CD14-positive monocyte (primary cell): ENCODE measurements around the gene CADM2. TPM values are rescaled to one million over a fixed set of nuclear protein-coding genes. Genes with fewer than 3 reads are reported as not detected.

ENCODE experiments used
- DNase-seq, 3 donors: peaks; one replicate each; pipeline ENCODE4 v3.0.0-alpha.2; 2011 to 2022
- H2AFZ ChIP-seq: 2 replicates; pipeline ENCODE4 v1.6.0; 2012; ENCODE audit warnings: mild to moderate bottlenecking, low read depth, low read length, inconsistent platforms; ENCODE audit not compliant: insufficient read depth, poor library complexity, severe bottlenecking
- H3K27ac ChIP-seq, 2 donors: 1 replicate in 1 of 2; 2 replicates in 1 of 2; pipeline ENCODE4 v1.5.1; 2012 to 2013; ENCODE audit warnings: low read length in 2 of 2, control low read depth in 1 of 2, inconsistent platforms in 1 of 2, low read depth in 1 of 2, mild to moderate bottlenecking in 1 of 2
- H3K27me3 ChIP-seq, 2 donors: one replicate each; pipeline versions ENCODE4 v1.6.0 to v1.6.1; 2011 to 2013; ENCODE audit warnings: low read length in 2 of 2; ENCODE audit not compliant: control insufficient read depth in 2 of 2, insufficient read depth in 2 of 2
- H3K36me3 ChIP-seq, 2 donors: replicated peaks in 1 of 2; 1 replicate in 1 of 2; 2 replicates in 1 of 2; pipeline versions ENCODE4 v1.5.1 to v1.6.1; 2012 to 2013; ENCODE audit warnings: low read length in 2 of 2, control low read depth in 1 of 2, inconsistent platforms in 1 of 2, mild to moderate bottlenecking in 1 of 2; ENCODE audit not compliant: insufficient read depth in 2 of 2, control insufficient read depth in 1 of 2
- H3K4me1 ChIP-seq, 2 donors: 1 replicate in 1 of 2; 2 replicates in 1 of 2; pipeline versions ENCODE4 v1.5.1 to v1.6.1; 2012 to 2013; ENCODE audit warnings: low read length in 2 of 2, control low read depth in 1 of 2, inconsistent platforms in 1 of 2, mild to moderate bottlenecking in 1 of 2, moderate library complexity in 1 of 2; ENCODE audit not compliant: insufficient read depth in 2 of 2, control insufficient read depth in 1 of 2
- H3K4me2 ChIP-seq: replicated peaks from 2 replicates; pipeline ENCODE3; 2012; ENCODE audit warnings: low read length, moderate library complexity, mild to moderate bottlenecking; ENCODE audit not compliant: poor library complexity, severe bottlenecking; ENCODE audit errors: extremely low read depth
- H3K4me3 ChIP-seq, 3 experiments: fragments of 200-600 bp in 1 of 3; sonication (generic) in 1 of 3; replicated peaks in 1 of 3; 1 replicate in 2 of 3; 2 replicates in 1 of 3; pipeline ENCODE4 v1.5.1; 2011 to 2013; ENCODE audit warnings: low read length in 3 of 3, mild to moderate bottlenecking in 3 of 3, control low read depth in 2 of 3, low read depth in 2 of 3, inconsistent platforms in 1 of 3, moderate library complexity in 1 of 3
- H3K79me2 ChIP-seq: 2 replicates; pipeline ENCODE4 v1.6.0; 2012; ENCODE audit warnings: mild to moderate bottlenecking, control low read depth, inconsistent platforms, low read length, moderate library complexity; ENCODE audit not compliant: insufficient read depth
- H3K9ac ChIP-seq: 2 replicates; pipeline ENCODE4 v1.6.0; 2017; ENCODE audit warnings: low read length, mild to moderate bottlenecking; ENCODE audit not compliant: insufficient read depth, poor library complexity, severe bottlenecking
- H3K9me3 ChIP-seq, 2 donors: replicated peaks in 1 of 2; 1 replicate in 1 of 2; 2 replicates in 1 of 2; pipeline versions ENCODE4 v1.5.1 to v1.6.1; 2012 to 2013; ENCODE audit warnings: low read length in 2 of 2, control low read depth in 1 of 2; ENCODE audit not compliant: control insufficient read depth in 1 of 2, insufficient read depth in 1 of 2
- H4K20me1 ChIP-seq: 2 replicates; pipeline ENCODE4 v1.6.0; 2012; ENCODE audit warnings: mild to moderate bottlenecking, low read length, control low read depth, moderate library complexity; ENCODE audit not compliant: insufficient read depth
- H3K27ac Mint-ChIP-seq, 7 donors: one replicate each; pipeline ENCODE4 v1.8.0; 2020; ENCODE audit warnings: mild to moderate bottlenecking in 7 of 7, mixed read lengths in 7 of 7, moderate library complexity in 6 of 7, inconsistent platforms in 2 of 7
- H3K27me3 Mint-ChIP-seq, 3 donors: one replicate each; pipeline ENCODE4 v1.8.0; 2021 to 2022; ENCODE audit warnings: low read depth in 3 of 3, mild to moderate bottlenecking in 3 of 3, mixed read lengths in 3 of 3, moderate library complexity in 3 of 3, inconsistent platforms in 1 of 3
- H3K36me3 Mint-ChIP-seq, 2 donors: one replicate each; pipeline ENCODE4 v1.8.0; 2020; ENCODE audit warnings: mixed read lengths in 2 of 2, inconsistent platforms in 1 of 2, mild to moderate bottlenecking in 1 of 2
- H3K4me1 Mint-ChIP-seq: one replicate; pipeline ENCODE4 v1.8.0; 2020; ENCODE audit warnings: mild to moderate bottlenecking, mixed read lengths
- H3K4me3 Mint-ChIP-seq, 2 donors: one replicate each; pipeline ENCODE4 v1.8.0; 2020; ENCODE audit warnings: mild to moderate bottlenecking in 2 of 2, mixed read lengths in 2 of 2, moderate library complexity in 1 of 2
- H3K9me3 Mint-ChIP-seq, 7 donors: one replicate each; pipeline ENCODE4 v1.8.0; 2020 to 2022; ENCODE audit warnings: mixed read lengths in 7 of 7, mild to moderate bottlenecking in 6 of 7, moderate library complexity in 6 of 7, inconsistent platforms in 2 of 7
- WGBS: methylation state at CpG from one replicate; pipeline ENCODE4 v1.1.5; 2013; ENCODE audit warnings: missing lambda C conversion rate; ENCODE audit not compliant: insufficient coverage; 5-methylcytosine and 5-hydroxymethylcytosine counted together
- intact Hi-C, 2 donors: fragments of 100-400 bp; cut with micrococcal nuclease; formaldehyde crosslinking; loops; one replicate each; pipeline versions ENCODE4 v1.15.0 to v1.15.1; 2023
- polyA plus RNA-seq, 3 donors: library from polyadenylated mRNA; depleted of rRNA in 1 of 3; unstranded in 2 of 3; stranded (reverse) in 1 of 3; fragments of 300-500 nt in 2 of 3; fragments of >200 nt in 1 of 3; fragmentation: Illumina TruSeq in 2 of 3; gene quantifications; 1 replicate in 2 of 3; 2 replicates in 1 of 3; pipeline ENCODE4 v1.2.3, GENCODE V29; 2012 to 2021
- TF ChIP-seq, protein P1 (sequence below): fragments of 200-600 bp; IDR thresholded peaks from one replicate; pipeline ENCODE4 v1.8.0; 2022; ENCODE audit warnings: antibody characterized with exemption, mild to moderate bottlenecking

Gene CADM2
- polyA plus RNA-seq, 3 donors: not detected

DNA sequence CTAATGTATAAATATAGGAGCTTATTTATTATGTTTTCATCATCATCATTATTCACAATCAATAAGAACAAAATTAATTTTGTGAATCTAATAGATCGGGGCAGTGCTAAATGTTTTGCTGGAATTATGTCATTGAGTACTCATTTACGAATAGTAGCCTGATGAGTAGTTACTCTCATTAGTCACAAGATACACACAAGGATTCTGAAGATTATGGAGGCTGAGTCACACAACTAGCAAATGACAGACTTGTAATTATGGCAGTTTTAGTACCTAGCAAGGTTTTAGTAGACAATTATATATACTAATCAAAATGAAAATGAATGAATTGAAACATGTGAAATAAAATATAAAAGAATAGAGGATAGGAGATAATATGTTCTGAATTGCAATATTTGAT, 954.2 kb downstream of the CADM2 start:
- no peaks in the 10 kb centered on the region for H4K20me1 ChIP-seq
- no peaks in the 10 kb centered on the region for H3K4me1 Mint-ChIP-seq
- H3K4me3 Mint-ChIP-seq: no peak overlapping the region
- H3K79me2 ChIP-seq: no peaks in the 10 kb centered on the region
- H3K36me3 ChIP-seq: no peaks in the 10 kb centered on the region
- no CpG with 5 or more reads among the region's 2 CpGs for WGBS
- H3K4me3 ChIP-seq: no peak overlapping the region
- H3K4me1 ChIP-seq: no peaks in the 10 kb centered on the region
- H3K9me3 Mint-ChIP-seq: peaks cover 0 to 7% (median 0%) of the 10 kb centered on the region in 7 donors
- H3K27me3 Mint-ChIP-seq: no peaks in the 10 kb centered on the region
- no peaks in the 10 kb centered on the region for H3K36me3 Mint-ChIP-seq
- no peak overlapping the region for H3K27ac ChIP-seq
- H3K4me2 ChIP-seq: no peak overlapping the region
- DNase-seq: no peak
- TF ChIP-seq, protein P1, sequence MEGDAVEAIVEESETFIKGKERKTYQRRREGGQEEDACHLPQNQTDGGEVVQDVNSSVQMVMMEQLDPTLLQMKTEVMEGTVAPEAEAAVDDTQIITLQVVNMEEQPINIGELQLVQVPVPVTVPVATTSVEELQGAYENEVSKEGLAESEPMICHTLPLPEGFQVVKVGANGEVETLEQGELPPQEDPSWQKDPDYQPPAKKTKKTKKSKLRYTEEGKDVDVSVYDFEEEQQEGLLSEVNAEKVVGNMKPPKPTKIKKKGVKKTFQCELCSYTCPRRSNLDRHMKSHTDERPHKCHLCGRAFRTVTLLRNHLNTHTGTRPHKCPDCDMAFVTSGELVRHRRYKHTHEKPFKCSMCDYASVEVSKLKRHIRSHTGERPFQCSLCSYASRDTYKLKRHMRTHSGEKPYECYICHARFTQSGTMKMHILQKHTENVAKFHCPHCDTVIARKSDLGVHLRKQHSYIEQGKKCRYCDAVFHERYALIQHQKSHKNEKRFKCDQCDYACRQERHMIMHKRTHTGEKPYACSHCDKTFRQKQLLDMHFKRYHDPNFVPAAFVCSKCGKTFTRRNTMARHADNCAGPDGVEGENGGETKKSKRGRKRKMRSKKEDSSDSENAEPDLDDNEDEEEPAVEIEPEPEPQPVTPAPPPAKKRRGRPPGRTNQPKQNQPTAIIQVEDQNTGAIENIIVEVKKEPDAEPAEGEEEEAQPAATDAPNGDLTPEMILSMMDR: no peak
- H3K27ac Mint-ChIP-seq: no peak overlapping the region
- H3K9me3 ChIP-seq: no peaks in the 10 kb centered on the region
- no peak overlapping the region for H2AFZ ChIP-seq
- intact Hi-C loops: no loop called here
- no peak overlapping the region for H3K9ac ChIP-seq
- no peaks in the 10 kb centered on the region for H3K27me3 ChIP-seq

DNA sequence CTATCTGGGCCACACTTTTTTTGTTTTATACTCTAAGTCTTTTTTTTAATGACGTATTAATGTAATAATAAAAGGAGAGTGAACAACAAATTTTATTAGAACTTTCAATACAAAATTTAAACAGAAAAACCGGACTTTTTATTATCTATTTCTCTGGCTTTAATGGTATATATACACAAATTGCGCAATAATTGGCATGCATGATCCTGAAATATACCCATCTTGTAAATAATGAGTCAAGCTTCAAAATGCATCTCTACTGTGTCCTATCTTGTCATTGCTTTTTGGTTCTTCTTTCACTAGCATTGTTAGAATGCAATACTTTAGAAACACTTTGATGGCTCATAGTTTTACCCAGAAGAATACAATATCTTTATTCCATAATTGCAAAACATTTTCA, 963.6 kb downstream of the CADM2 start:
- H3K27me3 Mint-ChIP-seq: no peaks in the 10 kb centered on the region
- WGBS: no CpG with 5 or more reads among the region's 3 CpGs
- peaks cover 0 to 6% (median 2%) of the 10 kb centered on the region in 7 donors for H3K9me3 Mint-ChIP-seq
- H3K4me1 Mint-ChIP-seq: no peaks in the 10 kb centered on the region
- Histone ChIP-seq H3K27me3 (no peaks in the 10 kb centered on the region), H3K4me2 (no peak overlapping the region), H3K9me3 (no peaks in the 10 kb centered on the region), H2AFZ (no peak overlapping the region), H3K36me3 (no peaks in the 10 kb centered on the region), H3K27ac (no peak overlapping the region), H3K4me1 (no peaks in the 10 kb centered on the region), H4K20me1 (no peaks in the 10 kb centered on the region), H3K9ac (no peak overlapping the region), H3K79me2 (no peaks in the 10 kb centered on the region), H3K4me3 (no peak overlapping the region)
- H3K27ac Mint-ChIP-seq: no peak overlapping the region
- TF ChIP-seq, protein P1: no peak
- intact Hi-C loops: no loop called here
- no peaks in the 10 kb centered on the region for H3K36me3 Mint-ChIP-seq
- H3K4me3 Mint-ChIP-seq: no peak overlapping the region
- no peak for DNase-seq
